Activated CD4-positive, alpha-beta T cell treated with anti-CD3 and anti-CD28 coated beads, Interleukin-2, Interleukin-6, amounts not matched to agents 100 ng/mL and 50 ng/mL, durations not matched to agents 16 hours and 8 hours (primary cell): ENCODE results near the gene MAP7D2.
"Not testable (repeated sequence)": the region's sequence is repeated elsewhere in the genome, so short reads cannot be mapped to it uniquely, and the experiment has no call there.

Experiments used
- DNase-seq: peaks from one replicate; pipeline ENCODE4 v3.0.0-alpha.2; 2020

Gene MAP7D2

DNA sequence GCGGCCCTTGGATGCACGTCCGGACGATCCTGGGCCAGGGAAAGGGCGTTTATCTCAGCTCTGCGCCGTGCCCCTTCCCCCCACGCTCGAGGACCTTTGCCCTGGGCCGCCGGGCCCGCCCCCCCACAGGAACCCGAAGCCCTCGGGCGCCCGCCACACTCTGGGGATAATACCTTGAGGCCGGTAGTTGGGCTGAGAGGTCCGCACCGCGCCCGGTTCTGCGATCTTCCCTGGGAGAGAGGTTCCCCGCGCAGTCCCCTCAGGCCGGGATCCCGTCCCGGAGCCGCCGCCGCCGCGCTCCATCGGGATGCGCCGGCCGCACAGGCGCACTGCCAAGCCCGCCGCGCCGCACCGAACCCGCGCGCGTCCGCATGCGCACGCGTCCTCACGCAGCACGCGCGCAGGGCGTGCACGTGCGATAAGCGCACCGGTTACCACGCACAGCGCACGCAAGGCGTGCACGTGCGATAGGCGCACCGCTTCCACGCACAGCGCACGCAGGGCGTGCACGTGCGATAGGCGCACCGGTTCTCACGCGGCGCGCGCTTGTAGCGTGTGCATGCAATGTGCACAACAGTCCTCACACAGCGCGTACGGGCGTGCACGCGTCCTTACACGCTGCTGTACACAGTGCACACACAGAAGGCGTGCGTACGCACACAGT is at the start of gene MAP7D2:
Gene MAP7D2, minus strand, starts transcription at position 331 of the 664 bp plus-strand sequence. Its CDS starts 28 bp downstream, at position 303.
- no peak for DNase-seq

DNA sequence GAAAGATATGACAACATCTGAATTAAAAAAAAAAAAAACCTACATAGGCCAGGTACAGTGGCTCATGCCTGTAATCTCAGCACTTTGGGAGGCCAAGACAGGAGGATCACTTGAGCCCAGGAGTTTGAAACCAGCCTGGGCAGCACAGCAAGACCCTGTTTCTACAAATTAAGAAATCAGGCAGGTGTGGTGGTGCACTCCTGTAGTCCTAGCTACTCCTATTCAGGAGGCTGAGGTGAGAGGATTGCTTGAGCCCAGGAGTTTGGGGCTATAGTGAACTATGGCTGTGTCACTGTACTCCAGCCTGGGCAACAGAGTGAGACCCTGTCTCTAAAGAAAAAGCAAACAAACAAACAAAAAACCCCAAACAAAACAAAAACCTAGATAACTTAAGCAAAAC is 45.8 kb upstream of the MAP7D2 start:
- DNase-seq: not testable (repeated sequence)

DNA sequence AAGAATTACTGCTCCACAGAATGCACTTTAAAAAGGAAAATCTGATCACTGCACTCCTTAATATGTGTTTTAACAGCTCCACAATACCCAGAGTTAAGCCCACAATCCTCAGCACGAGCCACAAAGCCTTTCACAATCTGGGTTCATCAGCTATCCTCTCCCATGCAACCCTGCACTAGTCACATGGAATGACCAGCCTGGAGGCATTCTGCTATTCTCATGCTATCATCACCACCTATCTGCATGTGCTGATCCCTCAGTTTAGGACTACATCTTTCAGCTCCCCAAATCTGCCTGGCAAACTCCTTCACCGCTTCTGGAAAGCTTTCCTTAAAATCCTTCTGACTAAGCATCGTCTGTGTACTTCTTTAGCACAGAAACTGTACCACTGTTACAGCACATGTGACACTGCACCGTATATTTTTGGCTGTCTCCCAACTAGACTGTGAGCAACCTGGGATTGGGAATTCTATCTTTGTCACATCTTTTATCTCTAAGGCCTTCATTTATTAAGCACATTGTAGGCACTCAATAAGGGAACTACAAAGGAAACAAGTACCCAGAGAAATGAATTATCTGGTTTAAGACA is 43.2 kb upstream of the MAP7D2 start:
- DNase-seq: no peak

DNA sequence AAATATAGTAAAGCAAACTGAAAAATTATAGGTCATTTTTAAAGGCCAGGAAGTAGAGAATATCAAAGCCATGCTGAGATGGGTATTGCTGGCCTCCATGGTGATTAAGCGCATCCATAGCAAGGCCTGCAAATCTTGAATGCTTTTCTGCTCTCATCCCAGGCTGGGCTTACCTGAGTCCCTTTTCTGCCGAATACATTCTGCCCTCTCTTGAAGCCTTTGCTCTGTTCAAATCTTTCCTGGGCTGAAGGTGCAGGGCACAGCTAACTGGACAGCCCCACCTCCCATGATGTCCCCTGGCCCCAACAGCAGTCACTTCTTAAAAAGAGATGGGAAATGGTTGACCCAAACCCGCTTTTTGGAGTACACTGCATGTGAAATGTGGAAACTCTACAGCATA is 35.0 kb upstream of the MAP7D2 start:
- no peak for DNase-seq

DNA sequence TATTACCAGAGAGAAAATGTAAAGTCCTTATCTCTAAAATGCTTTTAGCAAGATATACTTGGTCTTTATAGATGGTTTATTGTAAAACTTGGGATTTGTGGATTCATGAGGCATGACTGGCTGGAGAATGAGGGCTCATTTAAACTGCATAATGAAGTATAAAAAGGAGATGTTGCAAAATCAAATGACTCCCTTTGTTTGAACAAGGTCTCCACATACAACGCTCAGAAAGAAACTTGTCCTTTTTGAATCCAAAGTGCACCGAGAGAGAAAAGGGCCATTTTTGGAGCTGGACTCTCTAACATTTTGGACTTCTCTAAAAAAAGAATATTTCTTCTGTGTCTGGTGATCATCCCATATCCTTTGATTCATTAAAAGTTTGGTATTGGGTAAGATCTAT is 32.6 kb upstream of the MAP7D2 start:
- DNase-seq: no peak

DNA sequence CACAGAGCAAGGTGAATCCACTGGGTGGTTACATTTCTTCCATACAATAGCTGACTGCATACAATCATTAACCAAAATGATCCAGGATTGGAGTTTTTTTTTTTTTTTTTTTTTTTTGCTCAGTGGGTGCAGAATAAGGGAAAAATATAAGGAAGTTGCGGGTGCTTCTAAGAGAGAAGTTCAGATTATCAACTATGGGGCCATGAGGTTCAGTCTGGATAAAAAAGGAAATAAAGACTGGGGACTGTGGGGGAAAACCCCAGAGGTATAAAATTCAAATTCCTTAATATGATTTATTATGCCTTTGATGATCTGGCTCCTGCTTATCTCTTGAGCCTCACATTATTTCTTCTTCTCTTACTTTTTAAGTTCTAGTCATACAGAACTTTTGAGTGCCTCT is 30.9 kb upstream of the MAP7D2 start:
- DNase-seq: no peak

DNA sequence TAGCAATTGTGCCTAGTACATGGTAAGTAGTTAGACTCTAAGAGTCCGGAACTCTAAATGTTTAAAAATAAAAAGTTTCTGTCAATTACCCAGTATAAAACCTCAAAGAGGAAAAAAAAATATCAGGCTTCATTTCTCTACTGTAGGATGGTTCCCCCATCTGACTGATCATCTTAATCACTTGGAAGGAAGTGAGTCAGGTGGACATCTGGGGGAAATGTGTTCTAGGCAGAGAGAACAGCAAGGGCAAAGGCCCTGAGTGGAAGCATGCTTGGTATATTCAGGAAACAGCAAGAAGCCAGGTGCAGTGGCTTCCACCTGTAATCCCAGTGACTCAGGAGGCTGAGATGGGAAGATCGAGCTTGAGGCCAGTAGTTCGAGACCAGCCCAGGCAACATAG is 27.8 kb upstream of the MAP7D2 start:
- DNase-seq: peak; percentile 24

DNA sequence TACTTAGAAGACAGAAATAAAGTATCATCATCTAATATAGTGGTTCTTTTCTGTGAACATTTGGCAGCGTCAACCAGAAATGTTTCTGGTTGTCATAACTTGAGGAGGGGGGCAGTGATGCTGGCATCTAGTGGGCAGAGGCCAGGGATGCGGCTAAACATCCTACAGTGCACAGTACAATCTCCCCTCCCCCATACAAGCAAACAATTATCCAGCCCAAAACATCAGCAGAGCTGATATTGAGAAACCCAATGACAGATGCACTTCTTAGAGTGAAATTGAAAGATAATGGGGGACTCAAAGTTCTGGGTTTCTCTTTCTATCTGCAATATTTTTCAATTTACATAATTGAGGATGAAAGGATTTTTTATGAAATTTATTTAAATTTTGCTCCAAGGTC is 26.9 kb upstream of the MAP7D2 start:
- no peak for DNase-seq

DNA sequence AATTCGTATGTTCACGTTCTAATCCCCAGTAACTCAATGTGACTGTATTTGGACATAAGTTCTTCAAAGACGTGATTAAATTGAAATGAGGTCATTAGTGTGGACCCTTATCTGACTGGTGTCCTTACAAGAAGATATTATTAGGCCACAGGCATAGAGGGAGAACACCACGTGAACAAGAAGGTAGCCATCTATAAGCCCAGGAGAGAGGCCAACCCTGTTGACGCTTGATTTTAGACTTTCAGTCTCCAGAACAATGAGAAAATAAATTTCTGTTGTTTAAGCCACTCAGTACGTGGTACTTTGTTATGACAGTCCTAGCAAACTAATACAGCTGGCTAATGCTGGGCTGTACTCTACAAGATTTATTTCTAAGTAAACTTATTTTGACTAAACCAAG is 26.4 kb upstream of the MAP7D2 start:
- no peak for DNase-seq

DNA sequence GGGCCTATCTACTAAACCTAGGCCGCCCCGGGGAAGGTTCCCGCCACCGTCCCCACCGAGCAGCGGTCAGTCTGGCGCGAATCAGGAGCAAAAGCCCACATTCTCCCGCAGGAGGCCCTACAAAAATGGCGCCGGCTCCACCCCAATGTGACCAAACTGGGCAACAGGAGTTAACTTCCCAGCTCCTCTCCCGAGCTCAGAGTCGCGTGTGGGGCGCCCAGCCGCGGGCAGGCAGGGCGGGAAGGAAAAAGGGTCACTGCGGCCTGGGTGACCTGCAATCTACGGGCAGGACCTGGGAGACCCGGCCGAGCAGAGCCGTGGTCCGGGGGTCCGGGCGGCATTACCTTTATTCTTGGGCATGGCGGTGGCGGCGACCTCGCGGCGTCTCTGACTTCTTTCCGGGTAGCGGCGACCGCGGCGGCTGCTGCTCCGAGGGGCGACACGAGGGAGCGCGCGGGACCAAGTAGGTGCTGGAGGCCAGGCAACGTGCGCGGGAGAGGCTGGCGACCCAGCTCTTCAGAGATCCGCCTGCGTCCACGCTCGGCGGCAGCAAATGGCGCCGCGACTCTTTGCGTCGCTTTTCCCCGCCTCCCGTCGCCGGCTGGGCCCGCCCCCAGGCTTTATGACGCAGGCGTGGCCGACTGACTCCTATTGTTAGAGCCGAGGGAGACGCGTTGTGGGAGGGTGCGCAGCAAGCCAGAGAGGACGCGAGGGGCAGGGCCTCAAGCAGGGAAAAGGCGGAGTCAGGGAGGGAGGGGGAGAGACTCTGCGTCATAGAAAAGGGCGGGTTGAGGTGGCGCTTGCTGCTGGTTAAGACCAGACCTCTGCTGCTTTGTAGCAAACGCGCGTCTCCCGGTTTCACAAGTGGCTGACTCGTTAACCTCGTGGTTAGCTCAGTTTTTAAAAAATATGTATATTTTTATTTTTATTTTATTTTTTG is 24.8 kb upstream of the MAP7D2 start, which contains the start of gene EIF1AX:
Gene EIF1AX, minus strand, starts transcription at position 558 of the 940 bp plus-strand sequence. Its CDS starts 198 bp downstream, at position 360.
- peak; percentile 100 for DNase-seq

DNA sequence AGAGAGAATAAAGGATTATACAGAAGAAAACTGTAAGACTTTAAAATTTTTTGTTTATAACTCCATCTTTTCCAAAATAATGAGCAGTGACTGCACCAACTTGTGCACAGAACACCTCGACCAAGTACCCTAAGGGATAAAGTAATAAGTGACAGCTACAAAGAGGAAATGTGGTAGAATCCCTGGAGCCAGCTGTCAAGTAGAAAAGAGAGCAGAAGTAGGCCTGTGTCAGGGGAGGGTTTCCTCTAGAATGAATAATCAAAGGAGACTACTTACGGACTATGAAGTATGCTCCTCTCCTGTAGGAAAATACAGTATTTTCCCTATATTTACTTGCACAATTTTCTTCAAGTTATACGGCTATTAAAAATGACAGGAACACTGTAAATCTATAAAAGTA is 23.7 kb upstream of the MAP7D2 start:
- peak; percentile 15 for DNase-seq

DNA sequence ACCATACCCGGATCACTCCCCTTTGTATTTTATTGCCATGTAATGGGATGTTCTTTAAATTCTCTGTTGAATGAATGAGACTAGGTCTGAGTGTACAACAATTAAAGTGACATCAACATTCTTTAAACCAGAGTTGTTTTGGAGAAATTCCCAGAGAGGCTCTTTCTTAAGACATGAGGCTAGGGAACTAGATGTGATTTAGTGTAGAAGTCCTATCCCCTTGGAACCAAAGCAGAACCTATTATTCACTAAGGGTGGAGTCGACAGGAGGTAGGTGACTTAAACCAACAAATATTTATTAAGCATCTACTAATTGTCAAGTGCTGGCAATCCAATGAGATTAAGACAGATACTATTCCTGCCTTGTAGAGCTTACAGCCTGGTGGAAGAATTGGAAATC is 23.3 kb upstream of the MAP7D2 start:
- DNase-seq: no peak

DNA sequence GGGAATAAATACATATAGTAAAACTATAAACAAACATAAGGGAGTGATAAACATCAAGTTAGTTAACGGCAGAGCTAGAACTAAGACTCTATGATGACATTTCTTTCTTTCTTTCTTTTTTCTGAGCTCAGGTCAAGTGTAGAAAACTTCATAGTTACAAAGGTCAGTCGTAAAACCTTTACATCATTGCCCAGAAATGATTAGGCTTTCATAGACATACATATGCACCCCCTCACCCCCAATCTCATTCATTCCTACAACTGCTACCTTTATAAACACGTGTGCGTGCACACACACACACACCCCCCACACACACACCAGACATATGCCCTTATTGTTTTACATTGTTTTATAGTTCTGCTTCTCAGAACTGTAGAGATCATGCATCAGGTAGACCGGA is 19.2 kb upstream of the MAP7D2 start:
- no peak for DNase-seq

DNA sequence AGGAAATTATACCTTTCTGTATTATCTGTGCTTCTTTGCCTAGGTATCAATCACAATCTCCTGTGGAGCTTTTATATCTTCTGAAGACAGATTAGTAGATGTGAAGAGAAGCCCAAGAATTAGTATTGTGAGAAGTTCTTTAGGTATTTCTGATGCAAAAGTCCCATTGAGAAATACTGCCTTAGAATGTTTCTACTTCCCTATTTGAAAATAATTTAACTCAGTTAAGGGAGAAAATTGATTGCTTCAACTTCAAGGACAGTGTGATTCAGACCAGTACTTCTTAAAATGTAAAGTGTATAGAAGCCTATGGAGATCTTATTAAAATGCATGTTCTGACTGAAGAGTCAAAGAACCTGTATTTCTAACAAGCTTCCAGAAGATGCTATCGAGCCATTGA is 16.0 kb upstream of the MAP7D2 start:
- no peak for DNase-seq

DNA sequence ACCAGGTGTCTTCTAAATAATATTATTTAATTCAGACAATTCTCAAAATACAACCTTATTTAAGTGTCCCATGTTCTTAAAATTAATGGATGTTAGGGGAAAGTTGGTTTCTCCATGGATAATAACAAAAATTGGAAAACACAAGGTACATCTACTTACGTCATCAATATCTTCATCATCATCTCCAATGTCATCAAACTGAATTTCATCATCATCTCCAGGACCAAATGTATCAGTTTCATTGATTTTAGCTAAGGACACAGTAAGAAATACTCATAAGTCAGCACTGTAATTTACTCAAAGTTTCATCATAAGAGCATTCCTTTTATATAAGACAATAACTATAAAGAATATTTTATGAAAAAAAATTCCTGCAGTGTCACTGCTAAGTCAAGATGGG is 13.7 kb upstream of the MAP7D2 start:
- no peak for DNase-seq

DNA sequence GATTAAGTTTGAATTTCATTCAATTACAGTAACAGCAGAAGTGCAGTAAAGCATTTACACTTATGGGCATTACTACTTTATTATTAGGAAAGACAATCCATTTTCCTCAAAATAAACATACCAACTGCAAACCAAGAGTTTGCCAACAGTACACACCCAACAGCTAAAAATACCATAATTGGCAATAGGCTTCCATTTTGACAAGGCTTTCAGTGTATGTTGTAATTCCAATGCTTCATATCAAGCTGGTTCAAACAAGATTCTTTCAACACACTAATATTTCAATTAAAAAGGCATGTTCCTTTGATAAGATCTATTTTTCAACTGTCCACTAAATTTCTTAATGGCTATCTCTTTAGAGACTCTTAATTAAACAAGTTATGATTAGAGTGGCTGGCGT is 12.8 kb upstream of the MAP7D2 start:
- DNase-seq: no peak

DNA sequence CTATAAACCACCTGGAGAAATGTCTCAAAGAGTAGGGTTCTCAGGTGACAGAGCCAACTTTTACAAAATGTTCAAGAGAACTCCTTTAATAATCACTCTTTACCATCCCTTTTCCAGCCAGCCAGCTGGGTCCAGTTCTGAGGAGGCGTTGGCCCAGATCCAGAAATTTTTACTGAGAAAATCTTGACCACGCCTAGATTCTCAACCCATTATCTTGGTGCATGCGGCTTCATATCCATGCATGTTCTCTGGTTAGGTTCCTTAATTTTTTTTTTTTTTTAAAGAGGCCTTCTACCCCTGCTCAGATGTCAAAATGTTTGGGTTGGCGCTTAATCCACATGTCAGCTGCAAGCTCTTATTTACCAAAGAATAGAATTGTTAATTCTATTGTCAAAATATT is 12.0 kb upstream of the MAP7D2 start:
- no peak for DNase-seq

DNA sequence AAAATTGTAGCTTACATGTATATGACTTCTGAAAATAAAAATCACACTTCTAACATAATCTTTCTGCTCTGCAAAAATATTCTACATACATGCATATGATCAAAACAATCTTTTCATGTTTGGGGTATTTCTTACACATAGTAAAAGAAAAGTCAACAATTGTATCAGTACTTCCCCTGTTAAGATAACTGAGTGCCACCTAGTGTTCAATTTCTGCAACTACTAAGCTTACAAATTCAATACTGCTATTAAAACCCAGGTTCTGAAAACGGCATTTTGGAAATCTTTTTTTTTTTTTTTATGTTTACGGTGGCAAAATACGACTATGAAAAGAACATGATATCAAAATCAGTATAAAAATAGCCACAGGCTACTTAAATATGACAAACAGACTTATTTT is 10.7 kb upstream of the MAP7D2 start:
- not testable (repeated sequence) for DNase-seq

DNA sequence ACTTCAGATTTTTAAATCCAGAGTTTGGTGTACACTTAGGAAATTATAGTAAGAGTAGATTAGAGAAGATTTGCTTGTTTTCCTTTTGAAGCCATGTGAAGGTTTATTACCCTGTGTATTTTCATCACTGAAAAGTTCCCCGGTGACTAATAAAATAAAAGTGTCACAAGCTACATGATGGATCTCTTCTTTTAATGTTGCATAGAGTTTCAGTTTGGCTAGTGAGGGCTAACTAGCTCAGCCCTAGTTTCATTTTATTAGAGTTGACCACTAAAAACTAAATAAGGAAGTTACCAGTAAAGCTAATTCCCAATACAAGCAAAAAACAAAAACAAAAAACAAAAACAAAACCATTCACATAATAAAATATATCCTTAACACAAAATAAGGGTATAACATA is 10.1 kb upstream of the MAP7D2 start:
- DNase-seq: not testable (repeated sequence)

DNA sequence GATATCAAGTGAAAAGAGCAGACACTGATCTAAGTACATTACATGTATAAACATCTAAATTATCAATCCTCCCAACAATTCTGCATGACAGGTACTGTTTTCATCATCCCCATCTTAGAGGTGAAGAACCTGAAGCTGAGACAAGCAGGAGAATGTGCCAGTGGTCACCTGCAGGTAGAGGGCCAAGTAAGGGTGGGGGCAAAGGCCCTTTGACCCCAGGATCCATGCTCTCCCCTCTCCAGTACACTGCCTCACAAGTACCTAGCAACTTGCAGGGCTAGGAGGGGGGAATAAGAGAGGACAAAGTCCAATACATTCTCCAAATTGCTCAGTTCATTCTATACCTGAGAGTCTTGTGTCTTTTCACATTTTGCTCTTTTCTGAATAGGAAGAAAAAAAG is 8.3 kb upstream of the MAP7D2 start:
- no peak for DNase-seq

DNA sequence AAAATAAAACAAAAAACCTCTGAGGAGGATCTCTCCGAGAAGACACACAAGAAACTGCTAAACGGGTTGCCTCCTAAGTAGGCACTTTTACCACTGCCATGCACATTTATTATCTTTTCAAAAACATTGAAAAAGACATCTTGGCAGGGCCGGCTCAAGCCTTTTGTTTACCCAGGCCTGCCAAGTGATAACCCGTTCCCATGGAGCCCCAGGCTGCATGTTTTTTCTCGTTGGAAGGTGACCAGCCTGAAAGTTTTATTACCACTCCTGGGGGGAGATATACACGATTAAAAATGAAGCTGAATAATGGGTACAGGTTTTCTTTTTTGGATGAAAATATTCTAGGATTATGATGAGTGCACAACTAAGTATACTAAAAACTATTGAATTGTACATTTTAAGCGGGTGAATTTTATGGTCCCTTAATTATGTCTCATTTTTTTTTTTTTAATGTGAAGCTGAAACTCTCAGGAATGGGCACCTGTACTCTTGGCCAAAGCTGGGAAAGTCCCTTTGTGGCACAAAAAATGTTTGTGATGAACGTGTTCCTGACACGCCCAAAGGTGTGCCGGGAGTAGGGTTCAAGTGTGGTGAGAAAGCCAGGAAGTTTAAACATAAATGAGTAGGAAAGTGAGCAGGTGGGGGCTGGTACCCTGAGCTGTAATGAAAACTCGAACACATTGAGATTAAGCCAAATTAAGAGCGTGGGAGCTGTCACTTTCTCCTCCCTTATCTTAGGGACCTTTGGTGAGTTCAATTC is 1.5 kb upstream of the MAP7D2 start:
- no peak for DNase-seq

DNA sequence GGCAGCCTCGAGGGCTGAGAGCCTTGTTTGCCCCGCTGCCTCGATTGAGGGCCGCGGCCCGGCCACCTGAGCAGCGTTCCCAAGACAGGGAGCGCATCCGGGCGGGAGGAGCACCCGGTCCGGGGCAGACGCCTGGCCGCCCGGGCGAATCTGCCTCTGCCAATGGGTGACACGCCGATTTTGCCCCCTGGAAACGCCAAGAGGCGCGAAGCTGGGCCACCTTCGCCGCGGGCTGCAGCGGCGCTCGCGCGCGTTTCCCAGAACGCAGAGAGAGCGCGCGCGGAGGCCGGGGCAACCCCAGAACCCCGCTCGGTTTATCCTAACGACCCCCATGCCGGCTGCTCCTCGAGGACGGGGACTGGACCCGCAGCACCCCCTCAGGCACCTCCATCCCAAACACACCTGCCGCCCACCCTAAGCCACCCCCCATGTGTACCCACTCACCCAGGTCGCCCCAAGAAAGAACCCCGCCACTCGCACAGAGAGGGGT is 575 bp downstream of the MAP7D2 start:
- no peak for DNase-seq
